PC-3 (cell line): ENCODE results near the gene TYMS. TPM values are rescaled to one million over a fixed set of nuclear protein-coding genes. Genes with fewer than 3 reads are reported as not detected.
A peak's percentile ranks its signal among the peaks of the same experiment; 100 is the strongest.

Source experiments
- ATAC-seq: fragments of 200-7000 bp; cut with Tn5 transposase; 2 replicates; pipeline ENCODE4 v1.9.1; 2020; ENCODE audit warnings: mild to moderate bottlenecking, moderate library complexity
- BruUV-seq: library from RNA; stranded (reverse); fragments of 400-500 nt; replicated peaks from 2 replicates; lab custom pipeline; 2021; lab: Mats Ljungman, UMichigan
- CTCF ChIA-PET: fragments of 300-600 bp; sonication (Branson Sonifier 250); formaldehyde crosslinking; loops from one replicate; lab custom pipeline; 2022; ENCODE audit warnings: antibody characterized with exemption; lab: Charles Lee
- POLR2A ChIA-PET: fragments of 300-600 bp; sonication (Branson Sonifier 250); formaldehyde crosslinking; loops from one replicate; lab custom pipeline; 2022; ENCODE audit warnings: antibody characterized with exemption; ENCODE audit not compliant: unreplicated experiment; lab: Charles Lee
- DNase-seq: peaks from one replicate; pipeline ENCODE4 v3.0.0-alpha.2; 2015
- H2AFZ ChIP-seq: fragments of 300-600 bp; sonication (generic); 2 replicates; pipeline ENCODE4 v1.6.0; 2016; ENCODE audit warnings: antibody characterized with exemption, low read length
- H3F3A ChIP-seq: fragments of 300-600 bp; sonication (generic); one replicate; pipeline ENCODE4 v1.6.0; 2017; ENCODE audit warnings: antibody characterized with exemption, low read length, control low read depth, mild to moderate bottlenecking; ENCODE audit not compliant: unreplicated experiment
- H3K27ac ChIP-seq: fragments of 300-600 bp; sonication (generic); 2 replicates; pipeline ENCODE4 v1.5.1; 2016; ENCODE audit warnings: mild to moderate bottlenecking, low read length
- H3K27me3 ChIP-seq: fragments of 300-600 bp; sonication (generic); 2 replicates; pipeline ENCODE4 v1.6.1; 2016; ENCODE audit warnings: low read length, mixed read lengths
- H3K36me3 ChIP-seq: fragments of 300-600 bp; sonication (generic); 2 replicates; pipeline ENCODE4 v1.6.1; 2016; ENCODE audit warnings: low read depth, mixed run types, low read length, mixed read lengths
- H3K4me1 ChIP-seq: fragments of 300-600 bp; sonication (generic); 2 replicates; pipeline ENCODE4 v1.5.1; 2016; ENCODE audit warnings: low read length; ENCODE audit not compliant: insufficient read depth
- H3K4me2 ChIP-seq: fragments of 300-600 bp; sonication (generic); 2 replicates; pipeline ENCODE4 v1.6.0; 2016; ENCODE audit warnings: low read length
- H3K4me3 ChIP-seq: fragments of 300-600 bp; sonication (generic); 2 replicates; pipeline ENCODE4 v1.5.1; 2016; ENCODE audit warnings: mild to moderate bottlenecking, low read length, mixed read lengths
- H3K79me2 ChIP-seq: fragments of 300-600 bp; sonication (generic); 2 replicates; pipeline ENCODE4 v1.6.1; 2017; ENCODE audit warnings: low read length, mixed read lengths
- H3K9ac ChIP-seq: fragments of 300-600 bp; sonication (generic); 2 replicates; pipeline ENCODE4 v1.6.0; 2016; ENCODE audit warnings: mild to moderate bottlenecking, low read length
- H3K9me2 ChIP-seq: fragments of 300-600 bp; sonication (generic); replicated peaks from 2 replicates; pipeline ENCODE4 v1.6.1; 2016; ENCODE audit warnings: mixed run types, low read length, mixed read lengths
- H3K9me3 ChIP-seq: fragments of 300-600 bp; sonication (generic); 2 replicates; pipeline ENCODE4 v1.6.1; 2016; ENCODE audit warnings: low read length, mixed read lengths
- H4K20me1 ChIP-seq: fragments of 300-600 bp; sonication (generic); 2 replicates; pipeline ENCODE4 v1.6.1; 2016; ENCODE audit warnings: low read length, mixed read lengths
- CTCF ChIP-seq: fragments of 300-600 bp; sonication (generic); conservative IDR thresholded peaks from 2 replicates; pipeline ENCODE4 v1.5.1; 2017; ENCODE audit warnings: antibody characterized with exemption, low read depth, mild to moderate bottlenecking, low read length
- EZH2 ChIP-seq: fragments of 300-600 bp; sonication (generic); IDR thresholded peaks from one replicate; pipeline ENCODE4 v1.6.1; 2017; ENCODE audit warnings: antibody characterized with exemption, mild to moderate bottlenecking, low read length; ENCODE audit not compliant: unreplicated experiment
- EZH2phosphoT487 ChIP-seq: fragments of 300-600 bp; sonication (generic); IDR thresholded peaks from 2 replicates; pipeline ENCODE4 v1.6.1; 2018; ENCODE audit warnings: mild to moderate bottlenecking, antibody characterized with exemption, low read length, borderline replicate concordance
- intact Hi-C: fragments of 100-400 bp; cut with micrococcal nuclease; formaldehyde crosslinking; loops from 2 replicates; pipeline ENCODE4 v1.9.0; 2023
- total RNA-seq: library from RNA; depleted of rRNA; stranded (reverse); fragments of >200 nt; gene quantifications from 2 replicates; pipeline ENCODE4 v1.2.3, GENCODE V29; 2014

Gene TYMS
- total RNA-seq, 1 experiment from 2014 or later, result 63.2 TPM

GRCh38 chr18:623761-624620, 33.5 kb upstream of the TYMS start:
- ATAC-seq, result peak; percentile 99
- intact Hi-C loops, result loop anchor here (1.0 to 5.0 kb wide), 5 partner anchors 29 to 215 kb away; no protein-coding TSS in a partner anchor
- no peaks in the 10 kb centered on the region for H3F3A ChIP-seq
- no peak overlapping the region for H3K4me3 ChIP-seq
- no peaks in the 10 kb centered on the region for H3K4me1 ChIP-seq
- no peak overlapping the region for H3K27ac ChIP-seq
- no peak overlapping the region for H2AFZ ChIP-seq
- no peak overlapping the region for H3K4me2 ChIP-seq
- BruUV-seq, result no TSS peak
- TF ChIP-seq EZH2 (no peak), CTCF (peak; percentile 62), EZH2phosphoT487 (no peak)
- H4K20me1 ChIP-seq, result no peaks in the 10 kb centered on the region
- H3K9ac ChIP-seq, result no peak overlapping the region
- H3K79me2 ChIP-seq, result no peaks in the 10 kb centered on the region
- ChIA-PET CTCF (interaction anchor here (0.5 to 2.1 kb wide), 14 partner anchors 9 to 216 kb away, joined by 3 to 25 read pairs (median 7); partner anchors contain the start of genes ENOSF1 and TYMS), POLR2A (interaction anchor here (0.7 kb wide), 1 partner anchor 30 kb away, joined by 4 read pairs; no protein-coding TSS in a partner anchor)
- no peaks in the 10 kb centered on the region for H3K9me2 ChIP-seq
- no peaks in the 10 kb centered on the region for H3K9me3 ChIP-seq
- H3K27me3 ChIP-seq, result peaks cover 23% of the 10 kb centered on the region; the same call in 1 of the 2 replicates
- H3K36me3 ChIP-seq, result no peaks in the 10 kb centered on the region
- DNase-seq, result peak; percentile 85

GRCh38 chr18:627231-627630, 30.2 kb upstream of the TYMS start:
- no peaks in the 10 kb centered on the region for H3F3A ChIP-seq
- POLR2A ChIA-PET, result interaction anchor here (0.6 kb wide), 2 partner anchors 88 to 203 kb away, joined by 4 to 5 read pairs; no protein-coding TSS in a partner anchor
- TF ChIP-seq CTCF, result no peak
- TF ChIP-seq EZH2, result no peak
- TF ChIP-seq EZH2phosphoT487, result no peak
- no peak for DNase-seq
- no peak overlapping the region for H3K4me2 ChIP-seq
- no peak overlapping the region for H2AFZ ChIP-seq
- H3K27me3 ChIP-seq, result peaks cover 6% of the 10 kb centered on the region; the same call in 1 of the 2 replicates
- CTCF ChIA-PET, result interaction anchor here (0.5 to 2.0 kb wide), 2 partner anchors 23 to 203 kb away, joined by 5 to 6 read pairs; no protein-coding TSS in a partner anchor
- no peaks in the 10 kb centered on the region for H3K4me1 ChIP-seq
- intact Hi-C loops, result no loop called here
- no TSS peak for BruUV-seq
- H3K27ac ChIP-seq, result no peak overlapping the region
- ATAC-seq, result no peak
- H3K4me3 ChIP-seq, result no peak overlapping the region
- no peak overlapping the region for H3K9ac ChIP-seq
- no peaks in the 10 kb centered on the region for H3K9me2 ChIP-seq
- H3K36me3 ChIP-seq, result no peaks in the 10 kb centered on the region
- no peaks in the 10 kb centered on the region for H4K20me1 ChIP-seq
- H3K9me3 ChIP-seq, result no peaks in the 10 kb centered on the region
- no peaks in the 10 kb centered on the region for H3K79me2 ChIP-seq
